HG03066 (cell line): ENCODE results near the gene CFAP53.
A peak's percentile ranks its signal among the peaks of the same experiment; 100 is the strongest.
"Not testable (repeated sequence)": the region's sequence is repeated elsewhere in the genome, so short reads cannot be mapped to it uniquely, and the experiment has no call there.

ENCODE experiments used
- ATAC-seq: cut with Tn5 transposase; IDR thresholded peaks from one replicate; pipeline ENCODE4 v1.9.1; 2021; ENCODE audit warnings: low read depth; ENCODE audit not compliant: unreplicated experiment

CFAP53 gene

DNA sequence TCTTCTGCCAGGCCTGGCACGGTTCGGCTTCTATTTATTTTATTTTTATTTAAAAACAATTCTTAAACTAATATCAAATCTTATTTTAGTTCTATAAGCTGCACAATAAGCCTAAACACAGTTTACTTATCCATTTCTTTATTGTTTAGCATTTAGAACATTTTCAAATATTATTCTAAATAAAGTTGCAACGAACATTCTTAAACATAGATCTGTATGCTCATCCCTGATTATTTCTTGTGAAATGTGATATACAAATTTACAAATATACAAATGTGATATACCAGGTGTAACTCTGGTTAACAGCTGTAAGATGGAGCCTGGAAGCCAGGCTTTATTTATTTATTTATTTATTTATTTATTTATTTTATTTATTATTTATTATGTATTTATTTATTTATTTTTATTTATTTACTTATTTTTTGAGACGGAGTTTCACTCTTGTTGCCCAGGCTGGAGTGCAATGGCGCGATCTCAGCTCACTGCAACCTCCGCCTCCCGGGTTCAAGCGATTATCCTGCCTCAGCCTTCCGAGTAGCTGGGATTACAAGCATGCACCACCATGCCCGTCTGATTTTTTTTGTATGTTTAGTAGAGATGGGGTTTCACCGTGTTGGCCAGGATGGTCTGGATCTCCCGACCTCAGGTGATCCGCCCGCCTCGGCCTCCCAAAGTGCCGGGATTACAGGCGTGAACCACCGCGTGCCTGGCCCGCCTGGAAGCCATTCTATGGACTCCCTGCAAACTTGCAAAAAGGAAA lies 22.2 kb upstream of the CFAP53 start:
- ATAC-seq, result not testable (repeated sequence)

DNA sequence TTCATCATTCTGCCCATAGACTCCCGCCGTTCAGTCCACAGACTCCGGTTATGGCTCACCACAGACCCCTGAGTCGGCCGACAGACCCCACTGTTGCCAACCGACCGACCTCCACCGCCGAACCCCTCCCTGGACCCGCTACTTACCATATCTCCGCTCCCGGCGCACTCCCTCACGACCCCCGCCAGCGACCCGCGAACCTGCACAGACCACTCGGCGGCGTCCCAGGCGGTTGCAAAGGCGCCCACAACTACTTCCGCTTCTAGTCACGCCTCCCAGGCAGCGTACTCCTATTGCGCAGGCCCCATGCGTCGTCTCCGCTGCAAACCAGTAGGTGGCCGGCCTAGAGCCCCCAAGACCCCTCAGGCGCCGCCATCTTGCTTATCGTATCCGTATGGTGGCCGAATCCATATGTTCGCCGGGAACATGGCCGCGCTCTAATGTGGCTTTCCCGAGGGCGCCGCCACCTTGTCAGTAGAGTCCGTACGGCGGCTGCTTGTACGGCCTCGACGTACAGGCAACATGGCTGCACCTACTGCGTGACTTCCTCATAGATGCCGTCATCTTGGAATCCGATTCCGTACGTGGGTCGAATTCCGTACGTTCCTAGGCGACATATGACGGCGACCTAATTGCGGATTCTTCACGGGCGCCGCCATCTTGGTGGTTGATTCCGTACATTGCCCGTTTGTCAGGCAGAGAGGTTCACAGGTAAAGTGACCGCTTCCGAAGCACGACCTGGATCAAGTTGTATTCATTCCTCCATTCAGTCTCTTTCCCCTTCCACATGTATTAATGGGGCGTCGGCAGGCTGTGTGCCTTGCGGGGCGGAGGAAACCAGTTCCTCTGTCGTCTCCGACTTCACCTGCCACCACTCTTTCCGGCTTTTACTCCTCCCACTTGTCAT lies 21.4 kb upstream of the CFAP53 start, which contains the start of gene CXXC1:
Gene CXXC1, minus strand, starts transcription at position 252 of the 907 bp plus-strand sequence. Its CDS starts 103 bp downstream, at position 149.
- ATAC-seq, result peak; percentile 91

DNA sequence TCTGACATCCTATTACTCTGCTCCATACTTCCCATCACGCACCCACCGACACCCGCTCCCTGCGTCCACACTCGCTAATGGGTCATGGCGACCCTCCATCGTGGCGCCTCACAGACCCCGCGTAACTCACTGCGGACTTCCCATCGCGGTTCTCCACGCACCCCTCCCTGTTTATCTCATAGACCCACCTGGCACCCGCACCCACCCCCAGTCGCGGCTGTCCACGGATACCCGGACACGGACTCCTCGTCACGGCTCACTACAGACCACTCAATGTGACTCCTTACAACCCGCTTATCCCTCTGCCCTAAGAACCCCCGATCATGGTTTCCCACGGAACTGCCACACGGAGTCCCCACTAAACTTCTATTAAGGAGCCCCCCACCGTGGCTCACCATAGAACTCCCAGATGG lies 20.7 kb upstream of the CFAP53 start:
- ATAC-seq, result no peak

DNA sequence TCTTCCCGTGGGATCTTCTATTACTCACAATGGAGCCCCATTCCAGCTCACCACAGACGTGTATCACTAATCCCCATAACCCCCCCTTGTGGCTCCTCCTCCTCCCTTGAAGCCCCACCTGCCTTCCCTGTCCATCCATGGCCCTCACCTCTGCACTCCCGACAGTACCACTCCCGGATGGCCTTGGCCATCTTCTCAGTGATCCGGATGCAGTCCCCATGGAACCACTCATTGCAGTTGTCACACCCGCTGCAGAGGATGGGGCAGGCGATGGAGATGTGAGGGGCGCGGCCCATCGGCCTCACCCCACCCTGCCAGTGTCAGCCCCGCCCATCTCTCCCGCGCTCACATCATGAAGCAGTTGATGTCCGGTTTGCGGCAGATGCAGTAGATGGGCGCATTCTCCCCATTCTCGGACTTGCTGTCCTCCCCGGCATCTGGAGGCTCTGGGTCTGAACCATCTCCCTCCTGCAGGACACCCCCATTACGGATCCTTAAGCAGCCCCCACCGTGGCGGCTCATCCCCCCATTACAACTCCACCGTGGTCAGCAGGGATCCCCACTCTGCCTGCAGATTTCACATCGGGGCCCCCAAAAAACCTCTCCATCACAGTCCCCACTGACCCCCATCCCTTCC lies 20.2 kb upstream of the CFAP53 start:
- no peak for ATAC-seq

DNA sequence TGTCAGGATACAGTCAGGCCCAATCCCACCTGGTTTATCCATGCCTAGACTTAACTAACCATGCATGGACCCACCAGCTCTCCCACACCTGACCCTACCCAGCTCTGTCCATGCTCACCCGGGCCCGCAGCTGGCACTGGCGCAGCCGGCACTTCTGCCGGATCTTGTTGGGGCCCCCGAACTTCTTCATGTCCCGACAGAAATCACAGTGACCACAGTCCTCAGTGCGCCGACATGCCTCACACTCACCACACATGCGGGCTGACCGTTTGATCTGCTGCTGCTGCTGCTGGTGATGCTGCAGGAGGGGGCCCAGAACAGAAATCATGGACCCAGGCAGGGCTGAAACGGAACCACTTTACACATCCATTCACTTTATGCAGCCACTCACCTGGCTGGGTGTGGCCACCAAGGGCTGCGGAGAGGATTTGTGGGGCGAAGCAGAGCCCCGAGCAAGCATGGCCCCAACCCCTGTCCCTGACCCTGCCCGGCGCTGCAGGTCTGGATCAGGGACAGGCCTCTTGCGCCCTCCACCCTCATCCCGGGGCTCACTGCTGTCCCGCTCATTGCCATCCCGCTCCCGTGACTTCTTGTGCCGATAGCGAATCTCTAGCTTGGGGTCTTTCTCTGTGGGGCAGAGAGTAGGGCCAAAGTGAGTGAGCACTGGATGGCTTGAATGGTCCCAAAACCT lies 19.5 kb upstream of the CFAP53 start:
- ATAC-seq, result no peak

DNA sequence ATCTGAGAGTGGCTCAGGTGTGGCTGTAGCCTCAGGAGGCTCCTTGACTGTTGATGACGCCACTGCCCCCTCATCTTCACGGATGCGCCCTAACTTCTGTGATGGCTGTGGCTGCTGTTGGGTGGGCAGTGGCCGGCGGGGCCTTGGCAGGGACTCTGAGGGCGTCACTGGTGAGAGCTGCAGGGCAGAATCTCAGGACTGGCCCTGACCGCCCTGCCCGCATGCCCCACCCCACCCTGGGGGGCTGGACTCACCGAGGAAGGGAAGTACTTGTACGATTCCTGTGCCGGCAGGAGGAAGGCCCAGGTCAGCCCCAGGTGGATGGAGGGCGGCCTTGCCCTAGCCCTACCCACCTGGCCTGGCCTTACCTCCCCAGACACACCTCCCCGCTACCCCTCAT lies 18.8 kb upstream of the CFAP53 start:
- no peak for ATAC-seq

DNA sequence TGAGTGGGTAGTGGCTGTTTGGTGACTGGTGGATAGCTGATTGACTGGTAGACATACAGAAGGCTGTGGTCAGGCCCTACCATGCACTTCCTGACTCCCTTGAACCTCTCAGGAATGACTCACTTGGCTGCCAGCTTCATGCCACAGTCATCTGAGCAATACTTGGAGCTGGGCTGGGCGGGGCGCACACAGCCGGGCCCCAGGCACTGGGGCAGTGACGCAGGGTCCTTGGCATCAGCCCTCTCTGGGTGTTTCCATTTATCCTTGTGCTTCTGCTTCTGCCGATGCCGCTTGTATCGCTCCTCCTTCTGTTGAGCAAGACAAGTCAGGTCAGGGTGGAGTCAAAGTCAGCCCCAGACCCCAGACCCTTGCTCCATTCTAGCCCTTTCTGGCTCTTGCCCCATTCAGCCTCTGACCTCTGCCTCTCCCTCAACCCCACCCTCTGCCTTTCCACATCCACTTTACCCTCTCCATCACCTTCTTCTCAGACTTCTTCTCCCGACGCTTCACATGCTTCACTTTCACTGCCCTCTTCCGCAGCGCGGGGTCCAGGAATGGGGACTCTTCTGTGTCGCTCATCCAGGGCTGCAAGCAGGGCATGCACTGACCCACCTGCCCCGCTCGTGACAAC lies 18.1 kb upstream of the CFAP53 start:
- no peak for ATAC-seq

DNA sequence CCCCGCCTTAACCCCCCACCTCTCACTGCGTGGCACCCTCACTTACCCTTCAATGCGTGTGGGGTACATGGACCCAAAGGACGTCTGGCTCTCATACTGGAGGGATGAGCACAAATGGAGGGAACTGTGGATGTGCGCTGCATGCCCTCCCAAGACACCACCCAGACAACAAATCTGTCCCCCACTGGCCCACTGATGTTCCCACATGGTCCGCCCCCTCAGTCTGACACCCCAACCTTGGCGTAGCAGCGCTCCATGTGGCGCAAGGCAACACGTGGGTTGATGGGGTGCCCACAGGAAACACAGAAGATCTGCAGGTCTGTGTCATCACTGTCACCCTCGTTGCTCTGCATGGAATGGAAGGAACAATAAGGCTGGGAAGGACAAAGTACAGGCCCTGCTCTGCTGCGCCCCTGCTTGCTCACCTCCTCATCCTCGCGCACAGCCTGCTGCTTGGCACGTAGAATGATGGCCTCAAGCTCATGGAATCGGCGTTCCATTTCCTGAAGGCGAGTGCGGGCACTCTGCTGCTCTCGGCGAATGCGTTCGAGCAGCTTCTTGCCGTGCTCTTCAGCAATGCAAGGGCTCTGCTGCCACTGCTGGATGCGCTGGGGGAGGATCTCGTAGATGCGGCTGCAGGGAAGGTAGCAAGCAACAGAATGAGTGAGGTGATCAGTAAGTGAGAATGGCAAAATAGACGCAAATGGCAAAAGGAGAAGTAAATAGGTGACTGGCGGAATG lies 17.3 kb upstream of the CFAP53 start:
- no peak for ATAC-seq

DNA sequence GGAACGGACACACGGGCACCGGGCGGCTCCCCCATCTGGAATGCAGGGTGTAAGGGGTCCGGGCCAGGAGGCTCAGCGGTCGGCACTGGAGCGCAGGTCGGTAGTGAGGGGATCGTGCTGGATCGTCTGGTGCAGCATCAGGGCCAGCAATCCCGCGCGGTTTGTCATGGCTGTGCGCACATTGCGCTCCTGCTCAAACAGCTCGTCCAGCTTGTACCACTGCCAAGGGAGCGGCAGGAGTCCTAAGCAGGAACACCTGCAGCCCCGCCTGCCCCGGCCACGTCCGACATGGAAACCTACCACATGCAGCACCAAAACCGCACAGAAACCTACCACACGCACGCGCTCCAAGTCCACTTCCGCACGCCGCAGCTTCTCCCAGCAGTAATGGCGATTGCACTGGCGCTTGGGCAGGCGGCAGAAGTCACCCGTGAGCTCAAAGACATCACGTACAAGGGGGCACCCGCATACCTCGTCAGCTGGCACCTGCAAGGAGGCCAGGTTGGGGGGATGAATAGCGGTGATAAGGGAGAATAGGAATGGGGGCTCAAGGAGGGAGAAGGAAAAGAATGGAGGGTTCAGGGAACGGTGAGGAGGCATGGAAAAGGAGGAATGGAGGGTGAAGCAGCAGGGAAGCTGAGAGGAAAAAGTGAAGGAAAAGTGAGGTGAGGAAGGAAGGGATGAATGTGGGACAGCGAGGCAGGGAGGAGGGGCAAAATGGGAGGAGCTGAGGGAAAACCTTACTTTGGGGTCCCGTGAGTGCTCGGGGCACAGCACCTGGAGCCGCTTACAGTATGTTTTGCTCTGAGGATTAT lies 16.4 kb upstream of the CFAP53 start:
- ATAC-seq, result no peak

DNA sequence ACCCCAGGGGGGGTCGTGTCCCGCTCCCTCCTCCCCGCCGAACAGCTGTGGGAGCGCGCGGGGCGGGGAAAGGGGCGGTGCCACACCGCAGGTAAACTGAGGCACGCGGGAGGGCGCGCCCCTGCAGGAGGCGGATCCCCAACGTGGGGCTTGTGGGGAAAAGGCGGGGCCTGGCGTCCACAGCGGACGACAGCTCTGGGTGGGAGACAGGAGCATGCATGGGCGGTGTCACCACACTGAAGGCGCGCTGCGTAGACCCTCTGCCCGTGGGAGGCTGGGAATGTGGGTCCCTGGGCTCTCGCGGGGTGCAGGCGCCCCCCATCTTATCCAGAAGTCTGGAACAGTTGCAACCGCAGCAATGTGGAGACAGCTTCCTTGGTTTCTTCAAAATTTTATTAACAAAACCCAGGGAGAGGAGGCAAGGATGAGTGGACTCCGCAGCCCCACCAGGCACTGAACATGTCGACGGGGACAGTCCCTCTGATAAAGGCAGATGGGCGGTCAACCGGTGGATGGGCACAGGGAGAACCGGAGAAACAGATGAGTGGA lies 15.8 kb upstream of the CFAP53 start:
- ATAC-seq, result no peak

DNA sequence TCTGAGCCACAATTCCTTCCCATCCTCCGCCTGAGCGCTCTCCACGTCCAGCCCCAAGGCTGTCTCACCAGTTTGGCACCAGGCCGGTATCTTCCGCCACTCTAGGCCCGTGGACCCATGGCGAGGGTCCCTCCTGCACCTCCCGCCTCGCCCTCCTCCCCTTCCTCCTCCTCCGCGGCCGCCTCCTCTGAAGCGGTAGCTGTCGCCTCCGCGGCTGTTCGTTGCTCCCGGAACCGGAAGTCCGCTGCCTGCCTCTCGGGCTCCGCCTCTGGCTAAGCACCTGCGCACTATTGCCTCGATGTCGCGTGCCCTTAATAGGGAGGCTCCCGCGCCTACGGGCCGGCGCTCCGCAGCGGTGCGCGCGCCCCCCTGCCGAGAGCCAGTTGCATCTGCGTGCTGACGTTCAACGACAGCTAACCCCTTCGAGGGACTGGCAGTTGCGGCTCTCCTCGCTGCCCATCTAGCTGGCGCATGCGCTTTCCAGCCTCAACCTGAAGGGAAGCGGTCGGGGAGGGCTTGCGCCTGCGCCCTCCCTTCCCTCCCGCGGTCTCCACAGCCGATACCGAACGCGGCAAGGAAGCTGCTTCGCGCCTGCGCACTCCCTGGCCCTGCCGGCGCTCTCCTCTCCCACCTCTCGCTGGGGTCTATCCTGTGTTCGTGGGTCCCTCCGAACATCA lies 15.1 kb upstream of the CFAP53 start, which contains the start of gene MBD1:
Gene MBD1, minus strand, starts transcription at position 229 of the 677 bp plus-strand sequence. CDS start 1,531 bp downstream, outside the sequence.
- ATAC-seq, result peak; percentile 92

DNA sequence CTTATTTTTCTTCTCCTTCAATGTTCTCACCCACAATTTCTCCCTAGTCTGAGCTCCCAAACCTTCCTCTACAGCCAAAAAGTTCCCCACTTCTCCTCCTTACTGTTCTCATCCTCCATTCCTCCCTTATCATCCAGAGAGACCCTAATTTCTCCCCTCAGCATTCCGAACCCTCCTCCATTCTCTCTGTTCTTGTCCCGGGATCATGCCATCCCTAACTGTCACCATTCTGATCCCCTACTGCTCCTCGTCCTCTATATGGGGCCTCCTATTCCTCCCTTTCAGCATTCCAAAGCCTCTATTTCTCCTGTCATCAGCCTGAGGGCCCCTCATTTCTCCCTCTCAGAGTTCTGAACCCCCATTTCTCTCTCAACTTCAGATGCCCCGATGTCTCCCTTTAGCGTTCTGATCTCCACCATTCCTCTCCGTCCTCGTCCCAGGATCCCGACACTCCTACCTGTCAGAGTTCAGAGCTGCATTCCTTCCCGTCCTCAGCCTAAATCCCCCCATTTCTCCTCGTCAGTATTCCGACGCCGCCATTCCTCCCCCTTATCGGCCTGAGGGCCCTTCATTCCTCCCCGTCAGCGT lies 14.5 kb upstream of the CFAP53 start:
- no peak for ATAC-seq

DNA sequence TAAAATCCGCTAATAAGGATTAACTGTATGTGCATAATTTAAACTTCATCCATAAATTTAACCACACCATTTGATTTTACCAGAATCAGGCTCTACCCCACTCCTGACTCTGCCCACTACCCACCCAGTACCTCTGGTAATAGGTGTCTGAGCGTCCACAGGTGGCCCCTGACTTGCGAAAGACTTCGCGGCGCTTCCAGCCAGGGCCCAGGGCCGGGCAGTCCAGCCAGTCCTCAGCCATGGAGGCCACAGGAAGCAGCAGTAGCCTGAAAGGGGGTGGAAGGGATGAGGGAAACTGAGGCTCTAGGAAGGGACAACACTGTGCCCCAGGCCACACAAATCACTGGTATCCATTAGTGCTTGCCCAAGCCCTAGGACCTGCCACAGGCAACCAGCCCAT lies 13.5 kb upstream of the CFAP53 start:
- ATAC-seq, result no peak

DNA sequence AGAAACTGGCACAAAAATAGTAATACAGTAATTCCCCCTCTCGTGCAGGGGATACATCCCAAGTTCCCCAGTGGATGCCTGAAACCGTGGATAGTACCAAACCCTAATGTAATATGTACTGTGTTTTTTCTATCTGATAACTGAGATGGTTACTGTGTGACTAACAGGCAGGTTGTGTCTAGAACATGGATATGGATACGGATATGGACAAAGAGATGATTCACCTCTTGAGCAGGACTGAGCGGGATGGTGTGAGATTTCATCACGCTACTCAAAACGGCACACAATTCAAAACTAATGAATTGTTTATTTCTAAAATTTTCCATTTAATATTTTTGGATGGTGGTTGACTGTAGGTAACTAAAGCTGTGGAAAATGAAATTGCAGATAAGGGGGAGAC lies 11.6 kb upstream of the CFAP53 start:
- ATAC-seq, result no peak

DNA sequence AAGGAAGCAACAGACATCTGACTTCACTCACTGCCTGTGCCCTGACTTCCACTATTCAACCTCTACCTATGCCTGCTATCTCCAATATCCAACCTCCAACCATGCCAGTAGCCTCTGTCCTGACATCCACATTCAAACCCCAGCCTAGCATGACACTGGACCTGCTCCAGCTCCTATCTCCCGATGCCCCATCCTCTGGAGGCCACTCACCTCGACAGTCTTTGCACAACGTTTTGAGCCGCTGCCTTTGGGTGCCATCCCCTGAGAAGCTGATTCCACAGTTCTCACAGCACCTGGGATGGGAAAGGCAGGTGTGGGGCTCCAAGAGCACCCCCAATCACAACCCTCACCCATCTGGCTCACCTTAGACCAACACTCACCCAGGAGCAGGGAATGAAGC lies 10.2 kb upstream of the CFAP53 start:
- no peak for ATAC-seq

DNA sequence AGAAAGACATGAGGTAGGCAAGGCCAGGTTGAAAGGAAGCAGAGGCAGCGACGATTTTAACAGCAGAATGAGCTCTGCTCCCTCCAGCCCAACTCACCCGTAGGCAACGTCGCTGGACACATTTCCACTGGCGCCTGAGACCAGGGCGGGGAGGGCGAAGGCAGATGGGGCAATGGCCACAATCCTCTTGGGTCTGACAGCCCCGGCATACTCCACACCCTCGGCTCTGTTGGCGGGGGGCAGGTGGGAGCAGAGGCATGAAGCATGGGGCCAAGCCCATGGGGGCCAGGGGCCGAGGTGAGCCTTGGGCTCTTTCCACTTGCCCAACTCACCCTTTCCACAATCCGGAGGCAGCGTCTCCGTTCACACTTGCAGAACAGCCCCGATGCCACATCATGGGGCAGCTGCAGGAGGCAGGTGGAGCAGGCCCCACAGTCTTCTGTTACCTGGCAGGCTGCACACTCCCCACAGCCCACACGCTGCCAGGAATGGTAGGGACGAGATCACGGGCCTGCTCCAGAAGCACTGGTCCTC lies 9.3 kb upstream of the CFAP53 start:
- ATAC-seq, result no peak

DNA sequence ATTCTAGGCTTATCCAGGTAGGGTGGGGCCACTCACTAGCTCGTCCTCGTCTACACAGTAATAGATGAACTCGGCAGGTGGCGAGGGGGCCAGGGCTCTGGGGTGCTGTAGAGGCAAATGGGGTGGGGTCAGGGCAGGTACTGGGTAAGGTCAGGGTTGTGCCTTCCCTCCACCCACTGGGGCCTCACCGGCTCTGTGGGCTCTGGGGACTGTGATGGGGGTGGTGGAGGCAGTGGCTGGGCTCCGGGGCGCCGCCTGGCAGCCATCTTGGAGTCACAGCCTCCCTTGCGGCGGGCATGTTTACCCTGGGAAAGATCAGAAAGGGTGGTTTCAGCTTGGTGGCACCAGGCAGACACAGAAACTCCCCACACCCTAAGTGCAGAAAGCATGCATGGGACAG lies 8.6 kb upstream of the CFAP53 start:
- ATAC-seq, result no peak
